Keratinocyte (primary cell): ENCODE results near the gene FMNL2. TPM values are rescaled to one million over a fixed set of nuclear protein-coding genes. Genes with fewer than 3 reads are reported as not detected.

Experiments
- DNase-seq: peaks from one replicate; pipeline ENCODE4 v3.0.0-alpha.2; 2011; ENCODE audit warnings: low read depth, missing footprints, low spot score
- FAIRE-seq: peaks from 2 replicates; lab custom pipeline; 2011; peaks lifted over from hg19 to GRCh38; lab: Jason Lieb, UNC
- H2AFZ ChIP-seq: 2 replicates; pipeline ENCODE4 v1.6.0; 2012; ENCODE audit warnings: low read length, control low read depth, inconsistent platforms; ENCODE audit not compliant: control insufficient read depth
- H3K27ac ChIP-seq: 2 replicates; pipeline ENCODE4 v1.5.1; 2011; ENCODE audit warnings: low read length; ENCODE audit not compliant: control insufficient read depth, insufficient read depth
- H3K27me3 ChIP-seq: 3 replicates; pipeline ENCODE4 v1.6.0; 2011; ENCODE audit warnings: low read length; ENCODE audit not compliant: control insufficient read depth, insufficient read depth; ENCODE audit errors: extremely low read depth
- H3K36me3 ChIP-seq, 2 experiments: 2 replicates in 1 of 2; 3 replicates in 1 of 2; pipeline ENCODE4 v1.5.1; 2011; ENCODE audit warnings: low read length in 2 of 2, mild to moderate bottlenecking in 1 of 2; ENCODE audit not compliant: control insufficient read depth in 2 of 2, insufficient read depth in 2 of 2; ENCODE audit errors: extremely low read depth in 1 of 2
- H3K4me1 ChIP-seq: 3 replicates; pipeline ENCODE4 v1.5.1; 2011; ENCODE audit warnings: low read length; ENCODE audit not compliant: control insufficient read depth, insufficient read depth; ENCODE audit errors: extremely low read depth
- H3K4me2 ChIP-seq: 3 replicates; pipeline ENCODE4 v1.6.0; 2011; ENCODE audit warnings: low read depth, low read length; ENCODE audit not compliant: control insufficient read depth, insufficient read depth; ENCODE audit errors: extremely low read depth
- H3K4me3 ChIP-seq, 3 experiments: fragments of 200-600 bp in 1 of 3; sonication (generic) in 1 of 3; 2 replicates in 2 of 3; 3 replicates in 1 of 3; pipeline ENCODE4 v1.5.1; 2011 to 2016; ENCODE audit warnings: low read length in 3 of 3, mild to moderate bottlenecking in 3 of 3, control low read depth in 2 of 3, inconsistent platforms in 1 of 3, low read depth in 1 of 3, mixed read lengths in 1 of 3, mixed run types in 1 of 3, moderate library complexity in 1 of 3; ENCODE audit not compliant: control insufficient read depth in 2 of 3, insufficient read depth in 2 of 3; ENCODE audit errors: extremely low read depth in 1 of 3
- H3K79me2 ChIP-seq: 2 replicates; pipeline ENCODE4 v1.6.0; 2012; ENCODE audit warnings: low read length; ENCODE audit not compliant: control insufficient read depth, insufficient read depth
- H3K9ac ChIP-seq: 3 replicates; pipeline ENCODE4 v1.6.0; 2011; ENCODE audit warnings: low read length; ENCODE audit not compliant: control insufficient read depth, insufficient read depth; ENCODE audit errors: extremely low read depth
- H3K9me1 ChIP-seq: 3 replicates; pipeline ENCODE4 v1.6.0; 2011; ENCODE audit warnings: low read length; ENCODE audit not compliant: control insufficient read depth, insufficient read depth; ENCODE audit errors: extremely low read depth
- H3K9me3 ChIP-seq: 2 replicates; pipeline ENCODE4 v1.5.1; 2012; ENCODE audit warnings: low read depth, low read length; ENCODE audit not compliant: control insufficient read depth
- H4K20me1 ChIP-seq: 3 replicates; pipeline ENCODE4 v1.6.0; 2011; ENCODE audit warnings: low read length; ENCODE audit not compliant: control insufficient read depth, insufficient read depth; ENCODE audit errors: extremely low read depth
- EZH2 ChIP-seq: IDR thresholded peaks from one replicate; pipeline ENCODE4 v1.6.1; 2012; ENCODE audit warnings: inconsistent platforms, mild to moderate bottlenecking, low read length, moderate library complexity
- dilution Hi-C: fragments of 300-500 bp; cut with MboI; formaldehyde crosslinking; loops from one replicate; pipeline ENCODE4 v1.7.0; 2020; ENCODE audit warnings: low sequenced_read_pairs; ENCODE audit not compliant: extremely low pct_ligation_motif_present
- polyA plus RNA-seq, 5 experiments: library from polyadenylated mRNA; depleted of rRNA in 3 of 5; stranded (reverse) in 3 of 5; stranded (forward) in 1 of 5; unstranded in 1 of 5; fragments of >200 nt; gene quantifications; 1 replicate in 1 of 5; 2 replicates in 3 of 5; 3 replicates in 1 of 5; pipeline versions ENCODE4 v1.2.1 to v1.2.3, GENCODE V29; 2011 to 2012; ENCODE audit warnings: missing spikeins in 2 of 5, low read depth in 1 of 5, low replicate concordance in 1 of 5
- TF ChIP-seq, protein P1 (sequence below), 3 experiments: IDR thresholded peaks in 1 of 3; conservative IDR thresholded peaks in 1 of 3; optimal IDR thresholded peaks in 1 of 3; 2 replicates in 2 of 3; 3 replicates in 1 of 3; pipeline versions ENCODE3 to v1.5.1; 2011; ENCODE audit warnings: low read length in 3 of 3, mild to moderate bottlenecking in 3 of 3, moderate library complexity in 2 of 3, control low read depth in 1 of 3, inconsistent platforms in 1 of 3; ENCODE audit not compliant: insufficient read depth in 2 of 3; ENCODE audit errors: extremely low read depth in 1 of 3

Gene FMNL2
- polyA plus RNA-seq, 1 donor (not counting 4 experiments of a cell fraction or from before 2014, with no cell fraction given) = 62.7 TPM

DNA sequence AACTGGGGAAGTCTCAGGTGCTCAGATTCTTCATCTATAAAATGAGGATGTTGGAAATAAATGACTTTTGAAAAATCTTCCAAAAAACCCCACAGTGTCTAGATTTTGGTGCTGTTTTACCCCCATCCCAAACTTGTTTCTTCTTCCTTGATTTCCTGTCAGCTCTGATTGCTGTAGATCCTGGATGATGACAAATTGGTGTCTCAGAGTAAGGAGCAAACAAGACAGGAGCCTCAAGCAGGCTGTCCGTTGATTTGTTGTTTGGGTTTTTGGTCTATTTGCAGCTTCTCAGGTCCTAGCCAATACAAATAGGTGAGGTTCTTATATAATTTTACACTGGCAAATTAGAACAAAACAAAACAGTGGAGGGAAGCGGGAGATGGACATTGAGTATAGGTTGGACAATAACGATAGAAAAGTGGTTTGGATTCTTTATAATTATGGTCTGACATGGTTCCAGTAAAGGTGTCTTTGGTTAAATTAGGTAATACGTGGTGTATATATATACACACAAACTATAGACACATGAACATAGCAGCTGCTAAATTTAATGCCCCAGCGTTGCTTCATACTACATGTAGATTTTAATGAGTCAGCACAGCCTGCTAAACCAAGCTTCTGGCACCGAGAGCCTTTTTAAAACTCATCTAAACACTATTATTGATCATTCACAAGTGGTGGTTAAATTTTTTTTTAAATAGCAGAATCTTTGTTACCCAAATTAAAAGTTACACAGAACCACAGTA, 142.5 kb downstream of the FMNL2 start:
- Histone ChIP-seq H3K79me2 (peaks cover 90% of the 10 kb centered on the region), H3K36me3 (no peaks in the 10 kb centered on the region), H3K27ac (no peak overlapping the region), H3K4me3 (no peak overlapping the region), H3K27me3 (no peaks in the 10 kb centered on the region), H3K9me1 (peaks cover 6% of the 10 kb centered on the region), H3K9ac (no peak overlapping the region), H3K9me3 (no peaks in the 10 kb centered on the region), H2AFZ (no peak overlapping the region), H4K20me1 (peaks cover 6% of the 10 kb centered on the region), H3K4me2 (no peak overlapping the region), H3K4me1 (peaks cover 19% of the 10 kb centered on the region)
- FAIRE-seq = no peak
- DNase-seq = no peak
- dilution Hi-C loops = no loop called here
- TF ChIP-seq EZH2 = no peak
- TF ChIP-seq, protein P1, sequence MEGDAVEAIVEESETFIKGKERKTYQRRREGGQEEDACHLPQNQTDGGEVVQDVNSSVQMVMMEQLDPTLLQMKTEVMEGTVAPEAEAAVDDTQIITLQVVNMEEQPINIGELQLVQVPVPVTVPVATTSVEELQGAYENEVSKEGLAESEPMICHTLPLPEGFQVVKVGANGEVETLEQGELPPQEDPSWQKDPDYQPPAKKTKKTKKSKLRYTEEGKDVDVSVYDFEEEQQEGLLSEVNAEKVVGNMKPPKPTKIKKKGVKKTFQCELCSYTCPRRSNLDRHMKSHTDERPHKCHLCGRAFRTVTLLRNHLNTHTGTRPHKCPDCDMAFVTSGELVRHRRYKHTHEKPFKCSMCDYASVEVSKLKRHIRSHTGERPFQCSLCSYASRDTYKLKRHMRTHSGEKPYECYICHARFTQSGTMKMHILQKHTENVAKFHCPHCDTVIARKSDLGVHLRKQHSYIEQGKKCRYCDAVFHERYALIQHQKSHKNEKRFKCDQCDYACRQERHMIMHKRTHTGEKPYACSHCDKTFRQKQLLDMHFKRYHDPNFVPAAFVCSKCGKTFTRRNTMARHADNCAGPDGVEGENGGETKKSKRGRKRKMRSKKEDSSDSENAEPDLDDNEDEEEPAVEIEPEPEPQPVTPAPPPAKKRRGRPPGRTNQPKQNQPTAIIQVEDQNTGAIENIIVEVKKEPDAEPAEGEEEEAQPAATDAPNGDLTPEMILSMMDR (optimal IDR thresholded peaks at IDR 0.05 in 1 of 3, IDR thresholded peaks at IDR 0.05 in 1 of 3, conservative IDR thresholded peaks at IDR 0.05 in 1 of 3; ENCODE audit: extremely low read depth in 1 of 3, insufficient read depth in 2 of 3, low read length in 3 of 3) = no peak

DNA sequence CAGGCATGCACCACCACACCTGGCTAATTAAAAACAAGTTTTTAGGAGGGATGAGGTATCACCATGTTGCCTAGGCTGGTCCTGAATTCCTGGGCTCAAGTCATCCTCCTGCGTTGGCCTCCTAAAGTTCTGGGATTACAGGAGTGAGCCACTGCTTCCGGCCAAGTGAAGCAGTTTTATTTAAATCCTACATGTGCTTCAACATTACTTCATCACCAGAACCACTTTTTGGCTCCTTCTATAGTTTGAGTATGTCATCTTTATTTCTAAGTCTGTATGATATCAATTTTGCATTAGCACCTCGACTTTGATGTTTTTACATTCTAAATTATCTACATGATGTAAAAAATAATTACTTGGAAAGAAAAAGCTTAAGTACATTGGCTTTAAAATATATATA, 144.3 kb downstream of the FMNL2 start:
- dilution Hi-C loops = no loop called here
- Histone ChIP-seq H3K79me2 (peaks cover 90% of the 10 kb centered on the region), H3K9ac (no peak overlapping the region), H3K4me3 (no peak overlapping the region), H3K27me3 (no peaks in the 10 kb centered on the region), H3K36me3 (no peaks in the 10 kb centered on the region), H3K27ac (no peak overlapping the region), H3K9me3 (no peaks in the 10 kb centered on the region), H3K4me1 (peaks cover 15% of the 10 kb centered on the region), H3K9me1 (peaks cover 2% of the 10 kb centered on the region), H2AFZ (no peak overlapping the region), H4K20me1 (peaks cover 3% of the 10 kb centered on the region), H3K4me2 (no peak overlapping the region)
- DNase-seq (no peak), FAIRE-seq (peak; percentile 58)
- no peak for TF ChIP-seq EZH2
- TF ChIP-seq, protein P1 (optimal IDR thresholded peaks at IDR 0.05 in 1 of 3, IDR thresholded peaks at IDR 0.05 in 1 of 3, conservative IDR thresholded peaks at IDR 0.05 in 1 of 3; ENCODE audit: extremely low read depth in 1 of 3, insufficient read depth in 2 of 3, low read length in 3 of 3) = no peak
